ENCODE measurements around the gene PNP. TPM values are rescaled to one million over a fixed set of nuclear protein-coding genes. Genes with fewer than 3 reads are reported as not detected.

The PNP gene
- total and polyA plus RNA-seq, 11 donors = 4.2 to 38.5 (median 10.5) TPM

DNA sequence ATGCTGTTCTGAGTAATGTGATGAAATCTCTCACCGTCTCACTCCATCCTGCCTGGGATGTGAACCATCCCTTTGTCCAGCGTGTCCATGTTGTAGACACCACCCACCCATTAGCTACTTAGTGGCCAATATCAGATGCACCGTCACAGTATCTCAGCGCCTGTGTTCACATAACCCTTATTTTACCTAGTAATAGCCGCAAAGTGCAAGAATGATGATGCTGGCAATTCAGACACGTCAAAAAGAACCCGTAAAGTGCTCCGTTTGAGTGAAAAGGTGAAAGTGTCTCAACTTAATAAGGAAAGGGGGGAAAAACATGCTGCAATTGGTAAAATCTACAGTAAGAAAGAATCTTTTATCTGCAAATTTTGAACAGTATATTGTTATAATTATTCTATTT, 39.2 kb downstream of the PNP start:
- ATAC-seq = no peak

GRCh38 chr14:20512177-20512905, 43.1 kb downstream of the PNP start:
- Histone ChIP-seq H3K4me3 (no peak overlapping the region), H3K36me3 (no peaks in the 10 kb centered on the region), H3K27ac (no peak overlapping the region), H3K4me1 (peaks cover 0 to 5% (median 0%) of the 10 kb centered on the region in 12 donors), H3K27me3 (no peaks in the 10 kb centered on the region), H3K9me3 (no peaks in the 10 kb centered on the region)
- 38 to 46% (median 41%) methylated on average over 7 of the region's 7 CpGs for WGBS, 4 donors
- no peak for DNase-seq
- no peak for ATAC-seq
- TF ChIP-seq POLR2A (IDR thresholded peaks at IDR 0.05) = no peak
- TF ChIP-seq, protein P1, sequence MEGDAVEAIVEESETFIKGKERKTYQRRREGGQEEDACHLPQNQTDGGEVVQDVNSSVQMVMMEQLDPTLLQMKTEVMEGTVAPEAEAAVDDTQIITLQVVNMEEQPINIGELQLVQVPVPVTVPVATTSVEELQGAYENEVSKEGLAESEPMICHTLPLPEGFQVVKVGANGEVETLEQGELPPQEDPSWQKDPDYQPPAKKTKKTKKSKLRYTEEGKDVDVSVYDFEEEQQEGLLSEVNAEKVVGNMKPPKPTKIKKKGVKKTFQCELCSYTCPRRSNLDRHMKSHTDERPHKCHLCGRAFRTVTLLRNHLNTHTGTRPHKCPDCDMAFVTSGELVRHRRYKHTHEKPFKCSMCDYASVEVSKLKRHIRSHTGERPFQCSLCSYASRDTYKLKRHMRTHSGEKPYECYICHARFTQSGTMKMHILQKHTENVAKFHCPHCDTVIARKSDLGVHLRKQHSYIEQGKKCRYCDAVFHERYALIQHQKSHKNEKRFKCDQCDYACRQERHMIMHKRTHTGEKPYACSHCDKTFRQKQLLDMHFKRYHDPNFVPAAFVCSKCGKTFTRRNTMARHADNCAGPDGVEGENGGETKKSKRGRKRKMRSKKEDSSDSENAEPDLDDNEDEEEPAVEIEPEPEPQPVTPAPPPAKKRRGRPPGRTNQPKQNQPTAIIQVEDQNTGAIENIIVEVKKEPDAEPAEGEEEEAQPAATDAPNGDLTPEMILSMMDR (IDR thresholded peaks at IDR 0.05) = no peak
- intact Hi-C loops (cut with DNase I) = no loop called here

More for the DNA sequence above, 39.2 kb downstream of the PNP start:
- no peak for TF ChIP-seq POLR2A (IDR thresholded peaks at IDR 0.05)
- TF ChIP-seq, protein P1 (IDR thresholded peaks at IDR 0.05) = no peak
- intact Hi-C loops (cut with DNase I) = no loop called here
- 91 to 94% (median 92%) methylated on average over 8 of the region's 8 CpGs for WGBS, 4 donors
- Histone ChIP-seq H3K4me1 (peaks cover 0 to 13% (median 0%) of the 10 kb centered on the region in 12 donors), H3K4me3 (no peak overlapping the region), H3K36me3 (no peaks in the 10 kb centered on the region), H3K27me3 (no peaks in the 10 kb centered on the region), H3K9me3 (no peaks in the 10 kb centered on the region), H3K27ac (no peak overlapping the region)
- DNase-seq = no peak

- no peak overlapping the region for H3K4me3 ChIP-seq
- peaks cover 0 to 5% (median 0%) of the 10 kb centered on the region in 12 donors for H3K4me1 ChIP-seq
- H3K27me3 ChIP-seq = no peaks in the 10 kb centered on the region
- ATAC-seq (no peak), DNase-seq (no peak)
- peaks cover 0 to 5% (median 0%) of the 10 kb centered on the region in 12 donors for H3K9me3 ChIP-seq
- no peaks in the 10 kb centered on the region for H3K36me3 ChIP-seq
- intact Hi-C loops (cut with DNase I) = no loop called here
- TF ChIP-seq, protein P1 (IDR thresholded peaks at IDR 0.05) = no peak
- TF ChIP-seq POLR2A (IDR thresholded peaks at IDR 0.05) = no peak
- H3K27ac ChIP-seq = no peak overlapping the region
- WGBS, 4 donors = 68 to 81% (median 77%) methylated on average over 4 of the region's 4 CpGs
Measured at GRCh38 chr14:20515846-20516245, 46.6 kb downstream of the PNP start.

DNA sequence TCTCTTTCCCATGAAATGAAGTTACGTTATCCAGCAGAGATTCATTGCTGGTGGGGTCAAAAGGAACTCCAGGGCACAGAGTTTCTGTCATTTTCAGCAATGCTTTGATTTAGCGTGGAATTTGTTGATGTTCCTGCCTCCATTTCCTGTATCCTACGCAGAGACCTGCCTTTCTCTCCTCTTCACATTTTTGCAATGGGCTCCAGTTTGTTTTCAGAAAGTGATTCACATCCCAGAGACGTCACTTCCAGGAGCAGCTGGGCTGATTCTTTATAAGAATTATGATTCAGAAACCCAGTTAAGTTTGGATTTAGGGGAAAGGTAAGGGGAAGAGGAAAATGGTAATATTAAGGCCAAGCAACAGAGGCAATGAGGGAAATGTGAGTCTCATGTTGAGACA, 47.7 kb downstream of the PNP start:
- DNase-seq = no peak
- Histone ChIP-seq H3K9me3 (peaks cover 0 to 5% (median 0%) of the 10 kb centered on the region in 12 donors), H3K36me3 (no peaks in the 10 kb centered on the region), H3K4me1 (peaks cover 0 to 5% (median 0%) of the 10 kb centered on the region in 12 donors), H3K4me3 (no peak overlapping the region), H3K27ac (peak overlapping the region in 1 of 12 donors; percentile 50), H3K27me3 (no peaks in the 10 kb centered on the region)
- TF ChIP-seq, protein P1 (IDR thresholded peaks at IDR 0.05) = no peak
- no peak for TF ChIP-seq POLR2A (IDR thresholded peaks at IDR 0.05)
- 54 to 70% (median 62%) methylated on average over 4 of the region's 4 CpGs for WGBS, 4 donors
- ATAC-seq = no peak
- intact Hi-C loops (cut with DNase I) = no loop called here
